ENCODE measurements around the gene DNAJC16. TPM values are rescaled to one million over a fixed set of nuclear protein-coding genes. Genes with fewer than 3 reads are reported as not detected.

Gene DNAJC16
- total and polyA plus RNA-seq, 4 donors = 3.3 to 14.2 (median 11.1) TPM

DNA sequence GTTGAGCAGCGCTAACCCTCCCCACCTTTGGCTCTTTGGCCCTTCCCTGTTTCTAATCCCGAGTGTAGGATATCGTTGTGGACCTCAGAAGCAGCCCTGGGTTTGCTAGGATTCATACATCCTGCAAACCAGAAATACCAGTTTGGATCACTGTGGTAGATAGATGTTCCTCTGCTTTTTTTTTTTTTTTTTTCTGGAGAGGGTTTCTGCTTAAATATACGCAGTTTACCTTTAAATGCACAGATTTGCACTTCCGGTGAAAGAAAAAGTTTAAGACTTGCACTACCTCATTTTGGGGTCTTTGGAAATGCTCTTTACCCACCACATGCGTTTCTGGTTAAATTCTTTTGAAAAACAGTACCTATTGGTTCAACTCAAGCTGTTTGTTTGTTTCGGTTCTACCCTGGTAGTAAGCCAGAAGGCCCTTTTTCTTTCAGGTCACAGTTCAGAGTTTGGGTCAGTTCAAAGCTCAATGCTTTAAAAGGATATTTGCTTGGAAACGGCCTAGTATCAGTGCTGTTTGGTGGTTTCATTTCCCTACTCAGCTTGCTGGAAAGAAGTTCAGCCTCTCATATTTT, 91.5 kb downstream of the DNAJC16 start:
- H3K36me3 ChIP-seq (ENCODE audit: control insufficient read depth in 4 of 4, insufficient read depth in 3 of 4, low read depth in 1 of 4, low read length in 3 of 4) = no peaks in the 10 kb centered on the region
- peak in 1 of 2 donors; percentile 86 for TF ChIP-seq RXRA (IDR thresholded peaks at IDR 0.05)
- no peak for TF ChIP-seq JUND (IDR thresholded peaks at IDR 0.05)
- peak; percentile 7 for TF ChIP-seq REST (IDR thresholded peaks at IDR 0.05)
- TF ChIP-seq NR2F2 (IDR thresholded peaks at IDR 0.05) = peak; percentile 90
- H3K4me3 ChIP-seq (ENCODE audit: low read depth in 1 of 3, low read length in 3 of 3) = peak overlapping the region; percentile 85 to 88 (median 85)
- WGBS = under 1% methylated on average over 8 of the region's 8 CpGs
- H3K4me1 ChIP-seq (ENCODE audit: control insufficient read depth in 4 of 4, insufficient read depth in 4 of 4, low read length in 3 of 4) = peaks cover 8 to 57% (median 44%) of the 10 kb centered on the region in 4 donors
- peak overlapping the region; percentile 86 to 97 for H3K9ac ChIP-seq (ENCODE audit: low read depth in 1 of 2, low read length in 2 of 2)
- DNase-seq (ENCODE audit: low spot score) = no peak
- H3K27me3 ChIP-seq (ENCODE audit: control insufficient read depth in 4 of 4, insufficient read depth in 4 of 4, low read length in 3 of 4) = no peaks in the 10 kb centered on the region
- H3K27ac ChIP-seq (ENCODE audit: low read depth in 1 of 2, low read length in 2 of 2) = peak overlapping the region; percentile 97 to 99
- no peaks in the 10 kb centered on the region for H3K9me3 ChIP-seq (ENCODE audit: control insufficient read depth in 4 of 4, low read length in 3 of 4)

DNA sequence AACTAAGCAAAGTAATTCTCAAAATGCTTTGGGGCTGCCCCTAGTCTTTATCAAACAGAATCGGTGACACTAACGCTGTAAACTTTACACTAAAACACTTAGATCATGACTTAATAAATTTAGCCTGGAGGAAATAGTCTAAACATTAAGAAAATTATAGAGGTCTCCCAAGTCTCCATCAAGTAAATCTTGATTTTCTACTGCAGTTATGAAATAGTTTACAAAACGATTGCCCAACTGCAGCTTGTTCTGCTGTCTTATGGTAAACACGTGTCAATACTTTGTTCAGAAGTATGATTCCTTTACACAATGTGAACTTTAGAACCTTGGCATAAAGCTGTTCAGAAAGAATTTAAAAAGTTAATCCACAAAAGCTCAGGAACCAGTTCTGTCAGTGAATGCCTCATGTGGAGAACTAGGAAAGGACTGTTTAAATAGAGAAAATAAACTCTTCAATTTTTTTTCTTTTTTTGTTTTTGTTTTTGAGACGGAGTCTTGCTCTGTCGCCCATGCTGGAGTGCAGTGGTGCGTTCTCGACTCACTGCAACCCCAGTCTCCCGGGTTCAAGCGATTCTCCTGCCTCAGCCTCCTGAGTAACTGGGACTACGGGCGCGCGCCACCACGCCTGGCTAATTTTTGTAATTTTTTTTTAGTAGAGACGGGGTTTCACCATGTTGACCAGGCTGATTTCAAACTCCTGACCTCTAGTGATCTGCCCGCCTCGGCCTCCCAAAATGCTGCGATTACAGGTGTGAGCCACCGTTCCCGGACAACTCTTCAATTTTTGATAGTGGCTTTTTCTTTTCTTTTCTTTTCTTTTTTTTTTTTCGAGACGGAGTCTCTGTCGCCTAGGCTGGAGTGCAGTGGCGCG, 92.2 kb downstream of the DNAJC16 start:
- Histone ChIP-seq H3K9me3 (ENCODE audit: control insufficient read depth in 4 of 4, low read length in 3 of 4) (no peaks in the 10 kb centered on the region), H3K4me3 (ENCODE audit: low read depth in 1 of 3, low read length in 3 of 3) (peak overlapping the region; percentile 85 to 88 (median 85)), H3K27ac (ENCODE audit: low read depth in 1 of 2, low read length in 2 of 2) (peak overlapping the region; percentile 97 to 99), H3K36me3 (ENCODE audit: control insufficient read depth in 4 of 4, insufficient read depth in 3 of 4, low read depth in 1 of 4, low read length in 3 of 4) (peaks cover 0 to 2% (median 0%) of the 10 kb centered on the region in 4 donors), H3K27me3 (ENCODE audit: control insufficient read depth in 4 of 4, insufficient read depth in 4 of 4, low read length in 3 of 4) (no peaks in the 10 kb centered on the region), H3K4me1 (ENCODE audit: control insufficient read depth in 4 of 4, insufficient read depth in 4 of 4, low read length in 3 of 4) (peaks cover 11 to 57% (median 44%) of the 10 kb centered on the region in 4 donors), H3K9ac (ENCODE audit: low read depth in 1 of 2, low read length in 2 of 2) (peak overlapping the region; percentile 86 to 97)
- 27% methylated on average over 26 of the region's 26 CpGs for WGBS
- DNase-seq (ENCODE audit: low spot score) = no peak
- TF ChIP-seq RXRA (IDR thresholded peaks at IDR 0.05) (peak; percentile 67 to 81), SP1 (IDR thresholded peaks at IDR 0.05) (peak; percentile 76), FOXA1 (IDR thresholded peaks at IDR 0.05) (no peak), JUND (IDR thresholded peaks at IDR 0.05) (peak in 1 of 2 donors; percentile 78), HNF4G (IDR thresholded peaks at IDR 0.05) (peak; percentile 83), FOXA2 (IDR thresholded peaks at IDR 0.05) (peak; percentile 37), YY1 (IDR thresholded peaks at IDR 0.05) (peak; percentile 35), TAF1 (conservative IDR thresholded peaks at IDR 0.05) (peak; percentile 89), EGR1 (IDR thresholded peaks at IDR 0.05; ENCODE audit: low read depth in 2 of 2) (peak in 1 of 2 donors; percentile 9), RAD21 (IDR thresholded peaks at IDR 0.05) (peak; percentile 32 to 48), HNF4A (conservative IDR thresholded peaks at IDR 0.05) (peak; percentile 88 to 90), GABPA (IDR thresholded peaks at IDR 0.05 in 1 of 2, conservative IDR thresholded peaks at IDR 0.05 in 1 of 2) (no peak), NR2F2 (IDR thresholded peaks at IDR 0.05) (no peak), REST (IDR thresholded peaks at IDR 0.05) (no peak)
- TF ChIP-seq, protein P1, sequence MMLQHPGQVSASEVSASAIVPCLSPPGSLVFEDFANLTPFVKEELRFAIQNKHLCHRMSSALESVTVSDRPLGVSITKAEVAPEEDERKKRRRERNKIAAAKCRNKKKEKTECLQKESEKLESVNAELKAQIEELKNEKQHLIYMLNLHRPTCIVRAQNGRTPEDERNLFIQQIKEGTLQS (IDR thresholded peaks at IDR 0.05) = no peak
- TF ChIP-seq, protein P2, sequence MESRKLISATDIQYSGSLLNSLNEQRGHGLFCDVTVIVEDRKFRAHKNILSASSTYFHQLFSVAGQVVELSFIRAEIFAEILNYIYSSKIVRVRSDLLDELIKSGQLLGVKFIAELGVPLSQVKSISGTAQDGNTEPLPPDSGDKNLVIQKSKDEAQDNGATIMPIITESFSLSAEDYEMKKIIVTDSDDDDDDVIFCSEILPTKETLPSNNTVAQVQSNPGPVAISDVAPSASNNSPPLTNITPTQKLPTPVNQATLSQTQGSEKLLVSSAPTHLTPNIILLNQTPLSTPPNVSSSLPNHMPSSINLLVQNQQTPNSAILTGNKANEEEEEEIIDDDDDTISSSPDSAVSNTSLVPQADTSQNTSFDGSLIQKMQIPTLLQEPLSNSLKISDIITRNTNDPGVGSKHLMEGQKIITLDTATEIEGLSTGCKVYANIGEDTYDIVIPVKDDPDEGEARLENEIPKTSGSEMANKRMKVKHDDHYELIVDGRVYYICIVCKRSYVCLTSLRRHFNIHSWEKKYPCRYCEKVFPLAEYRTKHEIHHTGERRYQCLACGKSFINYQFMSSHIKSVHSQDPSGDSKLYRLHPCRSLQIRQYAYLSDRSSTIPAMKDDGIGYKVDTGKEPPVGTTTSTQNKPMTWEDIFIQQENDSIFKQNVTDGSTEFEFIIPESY (IDR thresholded peaks at IDR 0.05) = peak; percentile 56
- TF ChIP-seq, protein P3, sequence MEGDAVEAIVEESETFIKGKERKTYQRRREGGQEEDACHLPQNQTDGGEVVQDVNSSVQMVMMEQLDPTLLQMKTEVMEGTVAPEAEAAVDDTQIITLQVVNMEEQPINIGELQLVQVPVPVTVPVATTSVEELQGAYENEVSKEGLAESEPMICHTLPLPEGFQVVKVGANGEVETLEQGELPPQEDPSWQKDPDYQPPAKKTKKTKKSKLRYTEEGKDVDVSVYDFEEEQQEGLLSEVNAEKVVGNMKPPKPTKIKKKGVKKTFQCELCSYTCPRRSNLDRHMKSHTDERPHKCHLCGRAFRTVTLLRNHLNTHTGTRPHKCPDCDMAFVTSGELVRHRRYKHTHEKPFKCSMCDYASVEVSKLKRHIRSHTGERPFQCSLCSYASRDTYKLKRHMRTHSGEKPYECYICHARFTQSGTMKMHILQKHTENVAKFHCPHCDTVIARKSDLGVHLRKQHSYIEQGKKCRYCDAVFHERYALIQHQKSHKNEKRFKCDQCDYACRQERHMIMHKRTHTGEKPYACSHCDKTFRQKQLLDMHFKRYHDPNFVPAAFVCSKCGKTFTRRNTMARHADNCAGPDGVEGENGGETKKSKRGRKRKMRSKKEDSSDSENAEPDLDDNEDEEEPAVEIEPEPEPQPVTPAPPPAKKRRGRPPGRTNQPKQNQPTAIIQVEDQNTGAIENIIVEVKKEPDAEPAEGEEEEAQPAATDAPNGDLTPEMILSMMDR (IDR thresholded peaks at IDR 0.05; ENCODE audit: low read depth, low read length, missing input control) = peak; percentile 10
- TF ChIP-seq, protein P4, sequence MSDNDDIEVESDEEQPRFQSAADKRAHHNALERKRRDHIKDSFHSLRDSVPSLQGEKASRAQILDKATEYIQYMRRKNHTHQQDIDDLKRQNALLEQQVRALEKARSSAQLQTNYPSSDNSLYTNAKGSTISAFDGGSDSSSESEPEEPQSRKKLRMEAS (IDR thresholded peaks at IDR 0.05) = peak; percentile 59
